GM19438 (cell line): ENCODE measurements around the gene TOP2B.

ENCODE experiments used
- ATAC-seq: cut with Tn5 transposase; IDR thresholded peaks from one replicate; pipeline ENCODE4 v1.9.1; 2021; ENCODE audit warnings: low read depth; ENCODE audit not compliant: unreplicated experiment

TOP2B gene

DNA sequence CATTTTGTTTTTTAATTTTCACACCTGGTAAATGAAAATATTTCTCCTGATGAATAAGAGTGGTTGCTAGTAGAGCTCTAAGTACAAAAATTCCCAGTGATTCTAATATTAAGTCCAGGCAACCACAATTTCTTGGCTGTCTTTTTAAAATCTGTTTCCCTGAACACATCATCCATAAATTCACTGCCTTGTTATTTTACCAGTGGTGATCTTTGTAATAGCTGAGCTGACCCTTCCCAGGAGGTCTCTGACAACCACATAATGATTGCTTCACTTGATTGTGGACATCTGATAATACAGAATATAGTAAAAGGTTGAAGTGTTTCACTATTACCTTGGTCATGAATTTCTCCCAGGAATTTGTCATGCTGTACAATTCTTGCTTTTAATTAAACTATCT lies 13.9 kb upstream of the TOP2B start:
- ATAC-seq: no peak

DNA sequence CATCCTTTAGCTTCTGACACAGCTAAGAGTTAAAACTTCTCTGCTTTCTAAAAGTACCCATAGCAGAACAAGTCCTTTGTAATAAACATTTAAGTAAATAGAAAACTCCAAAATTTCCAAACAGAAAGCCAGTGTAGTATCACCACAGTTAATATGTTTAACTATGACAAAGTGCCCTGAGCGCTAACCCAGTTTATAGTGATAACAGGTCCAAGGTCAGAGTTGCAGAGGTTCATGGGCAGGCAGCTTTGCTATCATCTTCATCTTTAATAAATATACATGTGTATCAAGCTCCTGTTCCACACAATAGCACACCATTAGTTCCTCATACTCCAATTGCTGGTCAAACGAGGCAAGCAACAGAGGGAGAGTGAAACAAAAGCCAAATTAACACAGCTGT lies 12.4 kb upstream of the TOP2B start:
- ATAC-seq: no peak

DNA sequence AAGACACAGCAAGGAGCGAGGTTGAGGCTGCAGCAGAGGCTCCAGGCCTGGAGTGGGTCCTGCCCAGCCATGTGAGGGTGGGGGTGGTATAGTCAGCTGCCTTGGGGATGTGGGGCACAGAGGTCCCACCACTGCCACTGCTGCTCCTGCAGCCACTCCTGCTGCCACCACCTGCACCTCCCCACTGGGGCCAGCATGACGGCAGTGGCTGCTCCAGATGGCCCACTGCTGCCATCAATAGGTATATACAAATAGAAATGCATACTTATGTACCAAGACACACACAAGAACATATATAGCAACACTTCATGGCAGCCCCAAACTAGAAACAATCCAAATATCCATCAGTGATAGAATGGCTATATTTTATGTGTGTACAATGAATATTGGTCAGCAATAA lies 10.0 kb upstream of the TOP2B start:
- no peak for ATAC-seq

DNA sequence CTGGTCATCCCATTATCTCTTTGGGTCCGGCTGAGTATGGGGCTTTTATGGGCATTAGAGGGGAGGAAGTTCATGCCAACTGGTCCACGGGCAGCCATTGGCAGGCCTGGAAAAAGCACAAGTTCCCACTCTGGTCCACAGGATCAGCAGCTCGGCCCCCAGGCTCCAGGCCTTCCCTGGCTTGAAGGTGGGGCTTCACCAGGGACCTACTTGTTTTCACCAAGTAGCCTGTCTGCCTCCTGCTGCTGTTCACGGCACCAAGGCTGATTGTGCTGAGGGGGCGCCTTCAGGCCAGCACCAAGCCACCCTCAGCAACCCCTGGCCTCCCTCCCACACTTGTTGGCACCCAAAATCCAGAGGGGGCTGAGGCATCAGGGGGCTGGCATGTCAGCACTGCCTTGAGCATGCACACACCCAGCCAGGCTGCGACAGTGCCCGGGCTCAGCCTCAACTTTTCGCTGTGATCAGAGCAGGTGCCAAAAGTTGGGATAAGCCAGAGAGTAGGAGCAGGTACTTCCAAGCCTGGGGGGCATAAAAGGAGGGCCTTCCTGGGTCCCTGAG lies 9.1 kb upstream of the TOP2B start:
- no peak for ATAC-seq

GRCh38 chr3:25665315-25666280 lies 891 bp upstream of the TOP2B start:
- peak; percentile 36 for ATAC-seq

DNA sequence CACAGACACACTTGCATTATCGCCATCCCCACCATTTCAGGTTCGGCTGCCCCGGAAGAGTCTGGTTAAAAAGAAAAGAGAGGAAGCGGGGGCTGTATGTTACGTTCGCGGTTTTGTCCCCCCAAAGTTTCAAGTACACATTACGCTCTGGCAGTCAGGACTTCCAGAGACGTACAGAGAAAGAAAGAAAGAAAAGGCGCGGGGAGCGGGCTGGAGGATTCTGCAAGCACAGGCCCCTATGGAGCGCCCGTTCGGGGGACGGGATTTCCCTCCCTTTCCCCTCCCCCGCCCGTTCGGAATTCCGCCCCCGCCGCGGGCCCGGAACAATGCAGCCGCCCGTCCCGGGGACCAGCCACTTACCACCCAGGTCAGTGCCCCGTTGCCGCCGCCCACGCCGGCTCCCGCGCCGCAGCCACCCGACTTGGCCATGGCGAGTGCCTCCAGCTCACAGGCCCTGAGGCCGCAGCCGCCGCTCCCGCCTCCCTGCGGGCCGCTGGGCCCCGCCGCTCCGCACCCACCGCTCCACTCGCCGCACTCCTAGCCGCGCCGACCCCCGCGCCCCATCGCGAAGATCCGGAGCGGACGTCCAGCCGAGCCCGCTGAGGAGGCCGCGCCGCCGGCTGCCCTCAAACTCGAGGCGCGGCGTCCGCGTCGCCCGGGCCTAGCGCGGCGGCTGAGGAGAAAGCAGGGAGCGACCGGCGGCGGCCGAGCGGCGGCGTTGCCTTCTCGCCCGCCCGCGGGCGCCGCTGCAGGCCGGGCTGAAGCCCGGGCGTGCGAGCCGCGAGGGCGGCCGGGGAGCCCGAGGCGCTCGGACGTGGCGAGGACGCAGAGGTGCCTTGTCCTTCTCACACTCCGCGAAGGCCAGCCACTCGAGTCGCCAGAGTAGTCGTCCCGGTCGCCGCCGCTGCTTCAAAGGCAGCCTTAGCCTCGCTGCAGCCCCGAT lies 567 bp downstream of the TOP2B start:
- peak; percentile 30 for ATAC-seq

- peak; percentile 10 for ATAC-seq
Measured at GRCh38 chr3:25663347-25663868, 1.3 kb downstream of the TOP2B start.

- ATAC-seq: no peak
Measured at GRCh38 chr3:25662736-25663320, 1.9 kb downstream of the TOP2B start.

DNA sequence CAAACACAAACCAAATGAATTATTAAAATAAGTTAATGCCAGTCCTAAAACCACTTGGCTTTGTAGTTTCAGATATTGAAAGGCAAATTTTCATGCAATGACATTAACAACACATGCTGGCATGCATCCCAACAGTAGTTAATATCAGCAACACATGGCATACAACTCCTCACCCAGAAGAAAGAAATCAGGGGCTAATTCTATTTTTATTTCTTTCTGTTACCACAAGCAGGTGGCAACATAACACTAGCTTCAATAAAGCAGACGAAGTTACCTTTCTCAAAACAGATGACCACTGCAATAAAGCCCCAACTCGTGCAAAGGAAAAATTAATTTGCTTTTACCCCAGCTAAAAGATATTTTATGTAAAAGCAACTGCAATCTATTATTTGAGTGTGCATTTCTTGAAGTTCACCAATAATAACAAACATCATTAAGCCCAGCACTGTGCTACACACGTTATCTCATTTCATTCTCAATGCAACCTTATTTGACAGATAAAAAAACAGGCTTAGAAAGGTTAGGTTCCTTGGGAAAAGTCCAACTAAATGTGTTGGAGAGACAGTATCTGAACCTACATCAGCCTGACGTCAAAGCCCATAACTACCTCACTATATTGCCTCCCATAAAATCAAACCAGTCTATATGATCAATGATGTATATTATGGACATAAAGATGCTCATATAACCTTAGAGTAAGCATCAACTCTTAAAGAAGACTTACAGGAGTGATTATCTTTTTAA lies 2.8 kb downstream of the TOP2B start:
- no peak for ATAC-seq

DNA sequence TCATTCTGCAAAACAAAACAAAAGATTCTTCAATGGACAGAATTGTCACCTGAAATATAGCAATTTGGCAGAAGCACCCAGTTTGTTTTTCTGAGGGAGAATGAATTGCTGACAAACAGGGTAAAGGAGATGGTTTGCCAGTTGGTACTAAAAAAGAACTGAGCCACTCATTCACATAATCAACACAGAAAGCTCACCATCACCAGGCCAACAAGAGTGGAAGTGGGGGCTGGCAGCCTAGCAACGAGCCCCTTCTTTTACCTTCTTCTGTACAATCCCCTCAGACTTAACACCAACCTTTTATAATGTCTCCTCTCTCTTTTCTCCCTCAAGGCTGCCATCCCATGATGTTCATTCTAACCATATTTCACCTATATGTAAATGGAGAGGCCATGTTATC lies 5.9 kb downstream of the TOP2B start:
- ATAC-seq: no peak

GRCh38 chr3:25657293-25657692 lies 7.4 kb downstream of the TOP2B start:
- no peak for ATAC-seq

- ATAC-seq: no peak
Measured at GRCh38 chr3:25655659-25656058, 9.0 kb downstream of the TOP2B start.

DNA sequence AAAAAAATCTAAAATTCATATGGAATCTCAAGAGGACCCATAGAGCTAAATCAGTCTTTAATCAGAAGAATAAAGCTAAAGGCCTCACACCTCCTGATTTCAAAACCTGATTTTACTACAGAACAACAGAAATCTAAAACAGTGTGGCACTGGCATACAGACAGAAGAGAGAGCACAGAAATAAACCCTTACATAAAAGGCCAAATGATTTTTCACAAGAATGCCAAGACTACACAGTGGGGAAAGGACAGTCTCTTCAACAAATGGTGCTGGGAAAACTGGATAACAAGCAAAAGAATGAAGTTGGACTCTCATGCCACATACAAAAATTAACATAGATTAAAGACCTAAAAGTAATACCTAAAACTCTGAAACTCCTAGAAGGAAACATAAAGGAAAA lies 10.1 kb downstream of the TOP2B start:
- ATAC-seq: no peak

- ATAC-seq: no peak
Measured at GRCh38 chr3:25653322-25653721, 11.4 kb downstream of the TOP2B start.

GRCh38 chr3:25652921-25653320 lies 11.8 kb downstream of the TOP2B start:
- ATAC-seq: no peak

- no peak for ATAC-seq
Measured at GRCh38 chr3:25648925-25649830, 15.5 kb downstream of the TOP2B start.

DNA sequence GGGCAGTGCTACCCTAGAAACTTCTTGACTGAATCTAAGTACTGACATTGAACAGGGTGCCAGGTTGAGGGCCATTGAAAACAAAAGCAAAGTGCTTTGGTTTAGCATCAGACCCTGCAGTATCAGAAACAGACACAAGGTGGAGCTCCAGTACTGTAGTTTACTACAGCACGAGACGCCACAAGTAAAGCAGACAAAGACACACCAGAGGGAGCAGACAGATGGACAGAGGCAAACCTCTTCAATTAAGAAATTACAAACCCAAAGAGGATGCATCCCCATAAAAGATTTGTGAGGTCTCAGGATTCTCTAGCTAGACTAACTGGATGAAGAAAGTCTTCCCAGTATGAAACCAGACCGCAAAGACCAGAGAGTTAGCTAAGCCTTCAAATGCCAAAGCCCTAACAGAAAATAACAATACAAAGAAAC lies 16.6 kb downstream of the TOP2B start:
- ATAC-seq: peak; percentile 97

DNA sequence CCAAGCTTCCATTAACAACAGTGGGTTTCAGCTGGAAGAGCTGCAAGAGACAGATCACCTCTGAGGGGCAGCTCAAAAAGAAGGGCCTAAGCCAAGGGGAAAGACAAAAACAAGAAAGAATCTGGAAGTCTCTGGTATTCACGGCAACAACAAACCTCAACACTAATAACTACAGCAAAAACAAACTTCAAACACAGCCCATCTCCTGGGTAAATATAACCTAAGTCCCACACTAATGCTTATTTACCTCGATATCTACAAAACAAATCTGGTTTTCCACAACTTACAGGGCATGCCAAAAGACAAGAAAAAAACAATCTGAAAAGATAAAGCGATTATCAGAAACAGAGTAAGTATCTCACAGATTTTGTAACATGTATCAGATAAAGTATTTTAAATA lies 29.7 kb downstream of the TOP2B start:
- no peak for ATAC-seq

GRCh38 chr3:25633919-25634318 lies 30.8 kb downstream of the TOP2B start:
- no peak for ATAC-seq
